ENCODE results near the gene CDK3.

Gene CDK3

GRCh38 chr17:75980188-75981018 is 20.3 kb upstream of the CDK3 start:
- no peak for TF ChIP-seq CTCF (IDR thresholded peaks at IDR 0.05; ENCODE audit: low read length, missing control alignments)
- H3K4me3 ChIP-seq (replicated peaks; ENCODE audit: low read depth, low read length) = peak overlapping the region; percentile 88
- DNase-seq (ENCODE audit: low read depth) = no peak

- TF ChIP-seq CTCF (IDR thresholded peaks at IDR 0.05; ENCODE audit: low read length, missing control alignments) = no peak
- no peak overlapping the region for H3K4me3 ChIP-seq (replicated peaks; ENCODE audit: low read depth, low read length)
- no peak for DNase-seq (ENCODE audit: low read depth)
These were observed 19.5 kb upstream of the CDK3 start for GRCh38 chr17:75981019-75981615.

GRCh38 chr17:75983501-75984181 is 17.0 kb upstream of the CDK3 start:
- TF ChIP-seq CTCF (IDR thresholded peaks at IDR 0.05; ENCODE audit: low read length, missing control alignments) = no peak
- no peak for DNase-seq (ENCODE audit: low read depth)
- no peak overlapping the region for H3K4me3 ChIP-seq (replicated peaks; ENCODE audit: low read depth, low read length)

- no peak for DNase-seq (ENCODE audit: low read depth)
- no peak overlapping the region for H3K4me3 ChIP-seq (replicated peaks; ENCODE audit: low read depth, low read length)
- no peak for TF ChIP-seq CTCF (IDR thresholded peaks at IDR 0.05; ENCODE audit: low read length, missing control alignments)
These were observed 14.7 kb upstream of the CDK3 start for GRCh38 chr17:75985986-75986385.

GRCh38 chr17:75987041-75987440 is 13.6 kb upstream of the CDK3 start:
- no peak overlapping the region for H3K4me3 ChIP-seq (replicated peaks; ENCODE audit: low read depth, low read length)
- no peak for DNase-seq (ENCODE audit: low read depth)
- no peak for TF ChIP-seq CTCF (IDR thresholded peaks at IDR 0.05; ENCODE audit: low read length, missing control alignments)

- no peak for DNase-seq (ENCODE audit: low read depth)
- TF ChIP-seq CTCF (IDR thresholded peaks at IDR 0.05; ENCODE audit: low read length, missing control alignments) = no peak
- no peak overlapping the region for H3K4me3 ChIP-seq (replicated peaks; ENCODE audit: low read depth, low read length)
These were observed 9.3 kb upstream of the CDK3 start for GRCh38 chr17:75991396-75991795.
